ENCODE data around the gene KCNMA1. TPM values are rescaled to one million over a fixed set of nuclear protein-coding genes. Genes with fewer than 3 reads are reported as not detected.

Gene KCNMA1
- total RNA-seq, 8 experiments from 2014 or later: 4.3 to 81.4 (median 17.3) TPM

DNA sequence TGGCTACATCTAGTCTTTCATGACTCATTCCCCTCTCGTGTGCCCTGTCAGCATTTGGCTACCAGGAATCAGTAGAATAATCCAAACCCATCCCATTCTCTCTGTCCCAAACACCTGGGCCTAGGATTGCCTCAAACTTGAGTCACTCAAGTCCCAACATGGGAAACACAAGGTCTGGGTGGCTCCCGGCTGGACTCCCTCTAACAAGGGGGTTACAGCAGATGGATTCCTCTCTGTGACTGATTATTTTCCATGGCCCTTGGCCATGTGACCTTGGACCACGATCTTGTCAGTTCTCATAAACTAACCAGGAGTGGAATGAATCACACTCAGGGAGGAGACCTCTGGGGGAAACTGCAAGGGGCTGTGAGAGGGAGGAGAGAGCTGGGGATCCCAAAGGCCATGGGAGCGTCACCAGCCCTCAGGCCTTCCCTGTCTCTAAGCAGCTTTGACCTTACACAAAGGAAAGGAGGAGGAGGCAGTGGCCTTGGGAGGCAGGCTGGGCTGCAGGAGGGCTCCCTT is 533.1 kb downstream of the KCNMA1 start:
- Histone ChIP-seq H3K4me3 (no peak overlapping the region), H3K27ac (no peak overlapping the region), H3K4me1 (replicated peaks in 1 of 2) (peaks cover 0 to 11% of the 10 kb centered on the region in 2 donors)
- 0 to 100% (median 50%) methylated on average over 1 to 4 of the region's 4 CpGs; no CpG with 5 or more reads in 1 of the 10 experiments for WGBS, 10 experiments
- in situ Hi-C loops (cut with MboI; ENCODE audit: low pct_unique_long_range_greater_than_20kb in 2 of 9, low sequenced_read_pairs in 9 of 9, unreplicated experiment in 9 of 9): loop anchor here in 1 of 9 experiments (25.0 kb wide), 1 partner anchor 1242 kb away; no protein-coding TSS in a partner anchor
- ATAC-seq (replicated peaks in 6 of 8): peak in 2 of 8 experiments; percentile 67 to 75

- Histone ChIP-seq H3K4me3 (no peak overlapping the region), H3K4me1 (replicated peaks in 1 of 2) (no peaks in the 10 kb centered on the region), H3K27ac (no peak overlapping the region)
- in situ Hi-C loops (cut with MboI; ENCODE audit: low pct_unique_long_range_greater_than_20kb in 2 of 9, low sequenced_read_pairs in 9 of 9, unreplicated experiment in 9 of 9): loop anchor here in 1 of 9 experiments (25.0 kb wide), 1 partner anchor 1241 kb away; no protein-coding TSS in a partner anchor
- WGBS, 10 experiments: 33 to 100% (median 93%) methylated on average over 1 to 3 of the region's 4 CpGs; no CpG with 5 or more reads in 2 of the 10 experiments
- ATAC-seq (replicated peaks in 6 of 8): no peak
These were observed 534.4 kb downstream of the KCNMA1 start for GRCh38 chr10:77103213-77103612.

- 12 to 91% (median 84%) methylated on average over 3 to 5 of the region's 5 CpGs; no CpG with 5 or more reads in 1 of the 10 experiments for WGBS, 10 experiments
- in situ Hi-C loops (cut with MboI; ENCODE audit: low pct_unique_long_range_greater_than_20kb in 2 of 9, low sequenced_read_pairs in 9 of 9, unreplicated experiment in 9 of 9): loop anchor here in 1 of 9 experiments (25.0 kb wide), 1 partner anchor 1239 kb away; no protein-coding TSS in a partner anchor
- H3K4me3 ChIP-seq: no peak overlapping the region
- no peak for ATAC-seq (replicated peaks in 6 of 8)
- H3K27ac ChIP-seq: no peak overlapping the region
- H3K4me1 ChIP-seq (replicated peaks in 1 of 2): peaks cover 0 to 9% of the 10 kb centered on the region in 2 donors
These were observed 536.3 kb downstream of the KCNMA1 start for GRCh38 chr10:77101341-77101740.

- in situ Hi-C loops (cut with MboI; ENCODE audit: low pct_unique_long_range_greater_than_20kb in 2 of 9, low sequenced_read_pairs in 9 of 9, unreplicated experiment in 9 of 9): no loop called here
- peak in 2 of 8 experiments; percentile 96 to 98 for ATAC-seq (replicated peaks in 6 of 8)
These were observed 538.5 kb downstream of the KCNMA1 start for GRCh38 chr10:77099136-77099535.

GRCh38 chr10:77097625-77098024 is 540.0 kb downstream of the KCNMA1 start:
- H3K4me3 ChIP-seq: no peak overlapping the region
- no peak for ATAC-seq (replicated peaks in 6 of 8)
- peaks cover 0 to 28% of the 10 kb centered on the region in 2 donors for H3K4me1 ChIP-seq (replicated peaks in 1 of 2)
- 83 to 100% methylated on average over 1 of the region's 1 CpG; no CpG with 5 or more reads in 8 of the 10 experiments for WGBS, 10 experiments
- in situ Hi-C loops (cut with MboI; ENCODE audit: low pct_unique_long_range_greater_than_20kb in 2 of 9, low sequenced_read_pairs in 9 of 9, unreplicated experiment in 9 of 9): no loop called here
- no peak overlapping the region for H3K27ac ChIP-seq

More at GRCh38 chr10:77099136-77099535, 538.5 kb downstream of the KCNMA1 start:
- Histone ChIP-seq H3K4me3 (no peak overlapping the region), H3K27ac (no peak overlapping the region), H3K4me1 (replicated peaks in 1 of 2) (peaks cover 0 to 16% of the 10 kb centered on the region in 2 donors)
- 20 to 93% (median 62%) methylated on average over 1 to 5 of the region's 5 CpGs; no CpG with 5 or more reads in 5 of the 10 experiments for WGBS, 10 experiments

DNA sequence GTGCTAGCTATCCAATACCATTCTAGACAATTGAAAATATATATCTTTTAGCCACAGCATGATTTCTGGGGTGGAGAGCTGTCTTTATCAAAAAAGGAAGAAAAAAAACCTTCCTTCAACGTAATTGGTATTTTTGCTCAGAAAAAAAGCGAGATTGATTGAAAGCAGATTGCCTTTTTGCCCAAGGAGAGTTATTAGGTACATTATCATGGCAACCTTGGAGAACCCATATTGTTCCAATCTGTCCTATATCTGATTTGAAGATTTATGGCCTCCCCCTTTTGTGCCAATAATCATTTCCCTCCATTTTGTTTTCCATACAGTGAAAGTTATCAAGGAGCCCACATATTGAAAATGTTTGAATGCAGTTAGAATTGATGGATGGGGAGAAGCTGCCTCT is 544.5 kb downstream of the KCNMA1 start:
- Histone ChIP-seq H3K4me3 (no peak overlapping the region), H3K27ac (no peak overlapping the region), H3K4me1 (replicated peaks in 1 of 2) (peaks cover 2 to 60% of the 10 kb centered on the region in 2 donors)
- ATAC-seq (replicated peaks in 6 of 8): no peak
- in situ Hi-C loops (cut with MboI; ENCODE audit: low pct_unique_long_range_greater_than_20kb in 2 of 9, low sequenced_read_pairs in 9 of 9, unreplicated experiment in 9 of 9): no loop called here
- 27 to 100% (median 76%) methylated on average over 1 to 2 of the region's 2 CpGs for WGBS, 10 experiments

DNA sequence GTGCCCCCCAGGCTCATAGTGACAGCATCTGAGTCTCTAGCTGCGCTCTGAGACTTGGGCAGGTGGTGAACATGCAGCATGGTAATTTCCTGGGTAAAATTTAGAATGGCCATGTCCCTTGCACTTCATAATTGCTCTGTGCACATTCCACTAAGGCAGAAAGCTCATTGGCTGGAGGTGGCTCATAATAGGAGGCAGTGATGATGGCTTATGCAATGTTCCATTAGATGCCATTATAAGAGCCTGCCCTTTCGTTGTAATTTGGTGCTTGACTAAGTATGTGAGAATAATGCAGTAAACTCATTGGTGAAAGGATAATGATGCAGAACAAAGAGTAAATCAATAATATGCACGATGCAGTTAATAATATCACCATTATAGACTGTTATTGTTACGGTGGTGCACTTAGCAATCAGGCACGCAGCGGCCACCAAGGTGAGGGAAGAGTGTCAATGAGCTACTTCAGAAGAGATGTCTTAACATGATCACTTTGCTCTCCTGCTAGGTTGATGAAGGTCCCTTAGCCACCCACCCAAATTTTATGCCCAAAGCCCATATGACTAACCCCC is 545.9 kb downstream of the KCNMA1 start:
- Histone ChIP-seq H3K4me1 (replicated peaks in 1 of 2) (peaks cover 2 to 54% of the 10 kb centered on the region in 2 donors), H3K4me3 (no peak overlapping the region), H3K27ac (peak overlapping the region in 1 of 2 donors; percentile 69)
- ATAC-seq (replicated peaks in 6 of 8): peak in 5 of 8 experiments; percentile 48 to 89 (median 69)
- WGBS, 10 experiments: 69 to 100% (median 87%) methylated on average over 1 to 6 of the region's 6 CpGs
- in situ Hi-C loops (cut with MboI; ENCODE audit: low pct_unique_long_range_greater_than_20kb in 2 of 9, low sequenced_read_pairs in 9 of 9, unreplicated experiment in 9 of 9): no loop called here

GRCh38 chr10:77090381-77091356 is 546.9 kb downstream of the KCNMA1 start:
- in situ Hi-C loops (cut with MboI; ENCODE audit: low pct_unique_long_range_greater_than_20kb in 2 of 9, low sequenced_read_pairs in 9 of 9, unreplicated experiment in 9 of 9): no loop called here
- ATAC-seq (replicated peaks in 6 of 8): peak in 5 of 8 experiments; percentile 26 to 70 (median 65)
- 59 to 90% (median 73%) methylated on average over 2 to 14 of the region's 17 CpGs; no CpG with 5 or more reads in 1 of the 10 experiments for WGBS, 10 experiments
- peaks cover 2 to 45% of the 10 kb centered on the region in 2 donors for H3K4me1 ChIP-seq (replicated peaks in 1 of 2)
- no peak overlapping the region for H3K4me3 ChIP-seq
- peak overlapping the region in 1 of 2 donors; percentile 69 for H3K27ac ChIP-seq

- no peak for ATAC-seq (replicated peaks in 6 of 8)
- in situ Hi-C loops (cut with MboI; ENCODE audit: low pct_unique_long_range_greater_than_20kb in 2 of 9, low sequenced_read_pairs in 9 of 9, unreplicated experiment in 9 of 9): no loop called here
- peaks cover 2 to 33% of the 10 kb centered on the region in 2 donors for H3K4me1 ChIP-seq (replicated peaks in 1 of 2)
- no peak overlapping the region for H3K4me3 ChIP-seq
- 53 to 100% (median 96%) methylated on average over 2 to 4 of the region's 4 CpGs for WGBS, 10 experiments
- H3K27ac ChIP-seq: no peak overlapping the region
These were observed 550.2 kb downstream of the KCNMA1 start for GRCh38 chr10:77087366-77087765.

DNA sequence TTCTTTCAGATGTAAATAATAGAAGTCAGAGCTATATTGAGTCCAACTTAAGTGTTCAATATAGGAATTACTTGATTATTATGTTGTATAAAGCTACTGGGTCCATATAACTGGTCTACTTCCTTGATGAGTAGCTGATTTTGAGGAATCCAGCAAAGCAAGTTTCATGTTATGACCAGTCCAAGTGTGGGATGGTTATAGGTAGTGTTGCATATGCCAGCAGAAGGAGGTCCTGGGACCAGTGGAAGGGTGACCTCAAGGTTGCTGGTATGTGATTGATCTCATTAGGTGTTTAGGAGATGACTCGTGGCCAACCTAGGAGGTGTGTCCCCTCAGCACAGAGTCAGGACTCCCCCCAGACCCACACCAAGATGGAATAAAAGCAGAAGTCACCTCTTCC is 551.5 kb downstream of the KCNMA1 start:
- in situ Hi-C loops (cut with MboI; ENCODE audit: low pct_unique_long_range_greater_than_20kb in 2 of 9, low sequenced_read_pairs in 9 of 9, unreplicated experiment in 9 of 9): no loop called here
- peaks cover 3 to 27% of the 10 kb centered on the region in 2 donors for H3K4me1 ChIP-seq (replicated peaks in 1 of 2)
- no peak overlapping the region for H3K27ac ChIP-seq
- ATAC-seq (replicated peaks in 6 of 8): no peak
- H3K4me3 ChIP-seq: no peak overlapping the region
- 83 to 100% methylated on average over 1 of the region's 1 CpG; no CpG with 5 or more reads in 8 of the 10 experiments for WGBS, 10 experiments

DNA sequence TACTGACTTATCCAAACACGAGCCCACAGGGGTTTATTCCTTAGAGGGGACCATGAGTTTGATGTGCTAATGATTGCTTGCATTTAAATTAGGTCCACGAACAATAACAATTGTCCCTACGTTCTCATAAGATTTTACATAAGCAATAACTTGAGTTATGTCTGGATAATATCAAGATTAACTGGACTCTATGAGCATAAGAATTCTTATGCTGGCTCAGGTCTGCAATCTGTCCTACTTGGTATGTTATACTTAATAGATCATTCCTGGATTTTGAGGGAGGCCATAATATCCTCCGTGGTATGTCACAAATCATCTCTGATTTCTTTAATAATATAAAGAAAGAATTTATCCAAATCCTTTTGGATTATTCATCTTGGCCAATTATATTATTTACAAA is 552.3 kb downstream of the KCNMA1 start:
- H3K4me1 ChIP-seq (replicated peaks in 1 of 2): peaks cover 9 to 26% of the 10 kb centered on the region in 2 donors
- 43 to 100% (median 73%) methylated on average over 1 to 4 of the region's 4 CpGs for WGBS, 10 experiments
- no peak for ATAC-seq (replicated peaks in 6 of 8)
- in situ Hi-C loops (cut with MboI; ENCODE audit: low pct_unique_long_range_greater_than_20kb in 2 of 9, low sequenced_read_pairs in 9 of 9, unreplicated experiment in 9 of 9): no loop called here
- no peak overlapping the region for H3K4me3 ChIP-seq
- H3K27ac ChIP-seq: no peak overlapping the region

GRCh38 chr10:77084431-77085144 is 553.0 kb downstream of the KCNMA1 start:
- peaks cover 9 to 19% of the 10 kb centered on the region in 2 donors for H3K4me1 ChIP-seq (replicated peaks in 1 of 2)
- no peak overlapping the region for H3K4me3 ChIP-seq
- in situ Hi-C loops (cut with MboI; ENCODE audit: low pct_unique_long_range_greater_than_20kb in 2 of 9, low sequenced_read_pairs in 9 of 9, unreplicated experiment in 9 of 9): no loop called here
- H3K27ac ChIP-seq: no peak overlapping the region
- WGBS, 10 experiments: 31 to 87% (median 77%) methylated on average over 3 to 11 of the region's 12 CpGs; no CpG with 5 or more reads in 1 of the 10 experiments
- no peak for ATAC-seq (replicated peaks in 6 of 8)
